CD4-positive, alpha-beta T cell treated with Interleukin-4 for 4 hours (primary cell): ENCODE measurements around the gene SLC1A4.
"Not testable (repeated sequence)": the region's sequence is repeated elsewhere in the genome, so short reads cannot be mapped to it uniquely, and the experiment has no call there.

ENCODE experiments used
- DNase-seq: peaks from one replicate; pipeline ENCODE4 v3.0.0-alpha.2; 2020

Gene SLC1A4

DNA sequence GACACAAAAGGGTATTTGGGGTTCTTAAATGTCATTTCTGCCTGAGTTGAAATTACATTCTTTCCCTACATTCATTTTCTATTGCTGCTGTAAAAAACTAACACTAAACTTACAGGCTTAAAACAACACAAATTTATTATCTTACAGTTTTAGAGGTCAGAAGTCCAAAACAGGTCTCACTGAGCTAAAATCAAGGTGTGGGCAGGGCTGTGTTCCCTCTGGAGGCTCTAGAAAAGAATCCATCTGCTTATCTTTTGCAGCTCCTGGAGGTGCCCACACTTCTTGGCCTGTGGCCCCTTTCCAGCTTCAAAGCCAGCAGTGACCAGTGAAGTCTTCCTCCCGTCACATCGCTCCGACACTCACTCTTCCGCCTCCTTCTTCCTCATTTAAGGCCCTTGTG is 23.2 kb upstream of the SLC1A4 start:
- DNase-seq: no peak

- DNase-seq: no peak
Measured at GRCh38 chr2:64966839-64967238, 22.4 kb upstream of the SLC1A4 start.

DNA sequence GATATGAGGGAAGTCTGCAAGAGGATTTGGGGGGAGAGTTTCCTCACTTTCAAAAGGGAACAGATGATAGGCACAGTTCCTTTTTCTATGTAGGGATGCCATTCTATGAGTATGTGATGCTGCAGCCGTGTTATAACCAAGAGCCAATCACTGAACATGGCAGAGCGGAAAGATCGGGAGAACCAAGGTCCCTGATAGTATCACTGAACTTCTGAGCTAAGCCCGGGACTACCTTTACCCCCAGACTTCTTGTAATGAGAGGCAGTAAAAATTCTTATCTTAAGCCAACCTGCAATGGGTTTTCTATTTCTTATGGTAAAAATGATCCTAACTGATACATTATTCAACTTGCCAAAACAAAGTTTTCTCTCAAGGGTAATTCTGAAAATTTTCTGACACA is 21.6 kb upstream of the SLC1A4 start:
- no peak for DNase-seq

DNA sequence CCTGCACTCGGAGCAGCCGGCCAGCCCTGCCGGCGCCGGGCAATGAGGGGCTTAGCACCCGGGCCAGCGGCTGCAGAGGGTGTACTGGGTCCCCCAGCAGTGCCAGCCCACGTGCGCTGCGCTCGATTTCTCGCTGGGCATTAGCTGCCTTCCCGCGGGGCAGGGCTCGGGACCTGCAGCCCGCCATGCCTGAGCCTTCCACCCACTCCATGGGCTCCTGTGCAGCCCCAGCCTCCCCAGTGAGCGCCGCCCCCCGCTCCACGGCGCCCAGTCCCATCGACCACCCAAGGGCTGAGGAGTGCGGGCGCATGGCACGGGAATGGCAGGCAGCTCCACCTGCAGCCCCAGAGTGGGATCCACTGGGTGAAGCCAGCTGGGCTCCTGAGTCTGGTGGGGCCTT is 20.1 kb upstream of the SLC1A4 start:
- DNase-seq: not testable (repeated sequence)

- no peak for DNase-seq
Measured at GRCh38 chr2:64970495-64970894, 18.7 kb upstream of the SLC1A4 start.

DNA sequence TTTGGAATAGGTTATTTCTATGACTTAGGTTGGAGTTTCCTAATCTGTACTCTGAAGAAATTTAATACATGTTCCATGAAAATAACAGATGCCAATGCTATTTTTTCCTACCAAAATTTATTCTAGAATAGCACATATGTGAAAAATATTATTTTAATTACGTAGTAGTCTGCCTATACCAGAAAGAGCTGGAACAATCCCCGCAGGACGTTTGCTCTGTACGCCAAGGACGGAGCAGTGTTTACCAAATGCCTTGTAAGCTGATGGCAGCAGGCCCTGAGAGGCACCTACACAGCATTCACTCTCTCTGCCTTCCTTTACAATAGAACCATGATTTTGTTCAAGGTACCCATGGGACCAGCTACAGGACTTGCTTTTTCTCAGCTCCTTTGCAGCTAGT is 16.8 kb upstream of the SLC1A4 start:
- no peak for DNase-seq

DNA sequence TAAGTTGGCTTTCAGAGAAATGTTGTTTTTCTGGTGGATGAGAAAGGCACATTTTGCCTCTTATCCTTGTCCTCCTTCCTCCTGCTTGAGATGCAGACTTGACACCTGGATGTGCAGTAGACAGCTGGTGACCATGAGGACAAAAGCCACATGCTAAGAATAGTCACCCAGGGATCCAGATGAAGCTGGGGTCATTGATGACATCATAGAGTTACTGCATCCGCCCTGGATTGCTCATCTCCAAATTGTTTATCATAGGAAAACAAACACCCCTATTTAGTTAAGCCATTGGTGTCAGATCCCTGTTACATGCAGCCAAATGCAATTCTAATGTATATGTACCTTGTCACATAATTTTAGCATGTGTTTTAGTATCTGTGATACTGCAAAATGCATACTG is 16.3 kb upstream of the SLC1A4 start:
- DNase-seq: no peak

- DNase-seq: no peak
Measured at GRCh38 chr2:64975232-64975821, 13.9 kb upstream of the SLC1A4 start.

DNA sequence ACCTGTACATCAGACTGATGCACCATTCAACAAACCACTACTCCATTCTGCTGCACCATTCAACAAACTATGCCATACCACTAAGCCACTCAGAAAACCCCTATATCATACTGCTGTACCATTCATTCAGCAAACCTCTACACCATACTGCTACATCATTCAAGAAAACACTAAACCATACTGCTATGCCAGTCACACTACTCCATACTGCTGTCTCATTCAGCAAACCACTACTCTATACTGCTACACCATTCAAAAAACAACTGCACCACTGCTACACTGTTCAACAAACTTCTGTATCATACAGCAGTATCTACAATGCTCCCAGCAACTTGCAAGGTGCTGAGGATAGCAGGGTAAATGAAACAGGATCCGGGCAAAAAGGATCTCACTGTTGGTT is 12.9 kb upstream of the SLC1A4 start:
- DNase-seq: no peak

DNA sequence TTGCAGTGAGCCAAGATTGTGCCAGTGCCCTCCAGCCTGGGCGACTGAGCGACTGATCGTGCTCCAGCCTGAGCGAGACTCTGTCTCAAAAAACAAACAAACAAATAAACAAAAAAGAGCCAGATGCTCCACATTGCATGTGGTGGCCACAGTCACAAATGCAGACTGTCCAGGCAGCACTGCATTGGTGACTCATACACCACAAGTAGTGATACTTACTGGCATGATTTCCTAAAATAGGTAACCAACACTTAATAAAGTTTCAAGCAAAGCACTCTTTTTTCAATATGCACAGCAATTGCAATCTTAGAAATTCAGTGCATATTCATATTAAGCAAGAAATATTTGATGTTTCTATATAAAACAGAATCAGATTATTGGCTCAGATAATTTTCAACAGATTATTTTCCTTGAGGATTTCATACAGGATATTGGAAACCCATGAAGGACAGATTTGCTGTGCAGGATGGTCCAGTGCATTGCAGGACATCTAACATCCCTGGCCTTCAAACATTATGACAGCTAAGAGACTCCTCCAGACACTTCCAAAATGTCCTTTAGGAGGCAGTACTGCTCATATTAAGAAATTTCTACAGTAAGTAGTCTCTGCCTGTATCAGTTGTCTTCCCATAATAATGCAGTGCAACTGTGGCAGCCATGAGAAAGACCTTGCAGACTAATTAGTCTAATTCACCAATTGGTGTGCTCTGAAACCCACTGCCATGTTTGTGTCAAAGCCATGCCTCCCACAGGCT is 10.5 kb upstream of the SLC1A4 start:
- DNase-seq: peak; percentile 26

DNA sequence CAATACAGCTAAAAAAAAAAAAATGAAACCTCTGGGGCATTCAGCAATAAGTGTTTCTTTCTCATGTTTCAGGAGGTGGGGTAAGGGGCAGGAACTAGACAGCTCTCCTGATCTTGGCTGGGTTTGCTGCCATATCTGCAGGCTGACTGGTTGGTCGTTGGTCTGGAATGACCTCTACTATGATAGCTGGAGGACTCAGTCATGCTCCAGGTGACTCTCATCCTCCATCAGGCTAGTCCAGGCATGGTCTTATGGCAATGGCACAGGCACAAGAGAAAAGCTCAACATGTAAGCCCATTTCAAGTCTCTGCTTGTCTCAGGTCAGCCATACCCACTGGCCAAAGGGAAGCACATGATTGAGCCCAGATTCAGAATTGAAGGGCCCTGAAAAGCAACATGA is 9.5 kb upstream of the SLC1A4 start:
- DNase-seq: no peak

DNA sequence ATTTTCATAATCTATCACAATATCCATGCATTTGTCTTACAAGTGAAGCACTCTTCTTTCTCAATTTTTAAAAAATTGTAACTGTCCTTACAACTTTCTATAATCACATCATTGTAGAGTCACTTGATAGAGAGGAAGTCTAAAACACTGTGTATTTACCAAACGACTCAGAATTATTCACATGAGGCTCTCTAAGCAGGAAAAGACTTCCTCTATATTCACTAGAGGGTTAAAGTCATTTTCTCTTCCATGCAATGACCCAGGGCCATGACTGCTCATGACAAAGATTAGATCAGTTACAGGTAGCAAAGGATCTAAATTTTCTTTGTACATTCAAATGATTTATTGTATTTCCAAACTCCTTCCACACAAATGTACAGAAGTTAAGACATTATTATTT is 9.0 kb upstream of the SLC1A4 start:
- no peak for DNase-seq

- DNase-seq: no peak
Measured at GRCh38 chr2:64982311-64982857, 6.8 kb upstream of the SLC1A4 start.

GRCh38 chr2:64982932-64983331 is 6.3 kb upstream of the SLC1A4 start:
- DNase-seq: no peak

GRCh38 chr2:64985447-64985846 is 3.8 kb upstream of the SLC1A4 start:
- DNase-seq: no peak

DNA sequence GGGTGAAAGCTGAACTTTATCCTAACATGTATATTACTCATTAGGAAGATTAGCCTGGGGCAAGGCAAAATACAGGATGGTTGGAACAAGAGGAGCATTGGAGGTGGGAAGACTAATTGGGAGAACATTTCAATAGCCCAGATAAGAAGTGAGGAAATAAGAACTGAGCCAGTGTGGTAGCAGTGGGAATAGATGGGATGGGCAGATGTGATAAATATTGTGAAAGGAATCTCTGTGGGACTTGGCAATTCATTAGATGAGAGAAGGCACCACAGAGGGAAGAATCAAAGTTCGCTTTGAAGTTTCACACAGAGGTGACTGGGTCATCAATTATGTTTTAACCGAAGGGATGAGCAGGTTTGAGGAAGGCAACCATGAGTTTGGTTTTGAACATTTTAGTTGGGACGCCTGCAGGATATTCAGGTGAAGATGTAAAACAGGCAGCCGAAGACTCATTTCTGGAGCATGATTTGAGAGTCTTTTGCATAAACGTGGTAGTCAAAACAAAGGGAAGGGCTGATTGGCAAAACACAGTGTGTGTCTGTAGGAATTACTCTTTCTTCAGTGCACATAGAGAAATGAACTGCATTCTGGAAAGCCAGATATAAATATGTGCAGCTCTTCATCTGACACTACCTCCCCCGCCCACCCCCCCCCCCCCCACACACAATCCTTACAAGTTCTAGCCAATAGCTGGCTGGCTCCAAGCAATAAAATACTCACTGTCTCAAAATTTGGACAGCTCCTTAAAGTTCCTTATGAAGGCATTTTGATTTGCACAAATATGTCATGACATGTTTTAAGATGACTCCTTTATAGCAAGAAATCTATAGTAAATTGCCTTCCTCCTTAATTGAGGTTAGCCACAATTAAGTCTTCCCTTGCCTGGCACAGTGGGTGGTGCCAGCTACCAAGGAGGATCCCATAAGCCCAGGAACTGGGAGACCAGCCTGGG is 1.9 kb upstream of the SLC1A4 start:
- no peak for DNase-seq

DNA sequence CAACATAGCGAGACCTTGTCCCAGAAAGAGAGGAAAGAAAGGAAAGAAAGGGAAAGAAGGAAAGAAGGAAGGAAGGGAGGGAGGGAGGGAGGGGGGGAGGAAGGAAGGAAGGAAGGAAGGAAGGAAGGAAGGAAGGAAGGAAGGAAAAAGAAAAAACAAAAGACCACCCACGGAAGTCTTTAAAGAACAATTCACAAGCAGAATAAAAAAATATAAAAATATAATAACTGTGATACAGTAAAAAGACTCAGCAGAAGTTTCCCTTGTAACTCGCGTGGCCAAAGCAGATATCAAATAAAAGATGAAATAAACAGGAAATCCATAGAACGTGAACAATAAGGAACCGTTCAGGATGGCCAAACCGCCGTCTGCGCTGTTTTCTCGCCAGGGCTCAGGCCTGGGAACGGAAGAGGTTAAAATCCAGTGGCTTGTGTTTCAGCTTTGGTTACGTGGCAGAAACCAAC is 1.2 kb upstream of the SLC1A4 start:
- DNase-seq: no peak

DNA sequence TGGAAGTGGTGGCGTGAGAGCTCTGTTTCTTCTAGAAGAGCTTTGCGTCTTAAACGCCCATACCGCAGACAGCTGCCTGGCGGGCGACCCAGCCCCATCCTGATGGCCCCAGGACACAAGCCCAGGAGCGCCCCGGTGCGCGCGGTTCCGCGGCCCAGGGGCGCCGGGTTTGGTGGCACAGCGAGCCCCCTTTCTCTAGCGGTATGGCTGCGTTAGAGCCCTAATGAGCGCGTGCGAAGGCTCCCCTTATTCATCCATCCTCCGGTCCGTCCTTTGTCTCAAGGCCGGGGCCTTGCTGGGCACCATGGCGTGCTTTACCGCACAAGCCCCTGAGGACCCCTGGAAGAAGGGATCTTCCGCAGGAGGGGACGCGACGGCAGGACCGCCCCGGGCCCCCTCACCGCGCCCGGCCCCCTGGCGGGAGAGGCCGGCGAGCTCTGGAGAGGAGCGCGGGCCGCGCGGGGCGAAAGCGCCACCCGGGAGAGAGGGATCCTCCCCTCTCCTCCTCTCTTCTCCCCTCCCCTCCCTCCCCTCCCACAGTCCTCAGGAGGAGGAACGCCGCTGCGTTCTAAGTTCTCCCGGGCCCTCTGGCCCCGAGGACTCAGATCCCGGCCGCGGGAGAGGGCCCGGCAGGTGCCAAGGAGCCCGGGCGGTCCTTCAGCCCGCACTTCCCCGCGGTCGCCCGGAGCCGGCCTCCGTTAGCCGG is 626 bp upstream of the SLC1A4 start:
- DNase-seq: peak; percentile 57

GRCh38 chr2:64989982-64990614 is 899 bp downstream of the SLC1A4 start:
- no peak for DNase-seq

DNA sequence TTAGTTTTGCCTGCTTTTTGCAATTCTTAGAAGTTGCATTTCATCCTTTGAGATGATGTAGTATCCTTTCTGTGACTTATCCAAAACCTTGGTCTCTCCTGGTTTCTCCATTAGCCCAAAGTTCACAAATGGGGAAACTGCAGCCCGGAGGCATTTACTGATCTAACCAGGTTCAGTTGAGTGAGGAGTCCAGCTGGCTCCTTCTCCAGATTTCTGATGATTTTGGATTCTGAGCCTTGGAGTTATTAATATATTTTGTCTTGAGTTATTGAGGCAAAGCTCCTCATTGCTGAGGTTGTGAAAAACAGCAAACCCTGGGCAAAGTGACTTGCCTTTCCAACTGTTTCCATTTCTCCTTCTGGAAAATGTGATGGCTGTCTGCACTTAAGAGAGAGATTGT is 1.7 kb downstream of the SLC1A4 start:
- DNase-seq: no peak

DNA sequence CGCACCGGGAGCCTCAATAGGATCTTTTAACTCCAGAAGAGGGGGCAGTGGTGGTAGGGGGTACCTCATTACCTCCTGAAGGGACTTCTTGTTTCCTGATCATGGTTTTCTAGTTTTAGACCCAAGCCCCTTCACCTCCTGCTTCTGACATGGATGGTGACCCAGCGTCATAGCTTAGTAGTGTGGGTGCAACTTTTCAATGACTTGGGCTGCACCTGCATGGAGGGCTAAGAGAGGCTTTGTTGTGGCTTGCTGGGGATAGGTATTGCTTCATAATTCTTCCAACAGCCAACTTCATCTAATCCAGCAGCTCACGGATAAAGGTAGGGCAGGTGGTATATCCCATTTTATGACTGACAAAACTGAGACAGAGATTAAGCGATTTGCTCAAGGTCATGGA is 3.0 kb downstream of the SLC1A4 start:
- no peak for DNase-seq

GRCh38 chr2:64992990-64993389 is 3.8 kb downstream of the SLC1A4 start:
- no peak for DNase-seq
